HG02588 (cell line): ENCODE data around the gene WDR31.
A peak's percentile ranks its signal among the peaks of the same experiment; 100 is the strongest.
"Not testable (repeated sequence)": the region's sequence is repeated elsewhere in the genome, so short reads cannot be mapped to it uniquely, and the experiment has no call there.

Experiments used
- ATAC-seq: cut with Tn5 transposase; IDR thresholded peaks from one replicate; pipeline ENCODE4 v1.9.1; 2021; ENCODE audit warnings: mild to moderate bottlenecking, moderate library complexity; ENCODE audit not compliant: unreplicated experiment

Gene WDR31

DNA sequence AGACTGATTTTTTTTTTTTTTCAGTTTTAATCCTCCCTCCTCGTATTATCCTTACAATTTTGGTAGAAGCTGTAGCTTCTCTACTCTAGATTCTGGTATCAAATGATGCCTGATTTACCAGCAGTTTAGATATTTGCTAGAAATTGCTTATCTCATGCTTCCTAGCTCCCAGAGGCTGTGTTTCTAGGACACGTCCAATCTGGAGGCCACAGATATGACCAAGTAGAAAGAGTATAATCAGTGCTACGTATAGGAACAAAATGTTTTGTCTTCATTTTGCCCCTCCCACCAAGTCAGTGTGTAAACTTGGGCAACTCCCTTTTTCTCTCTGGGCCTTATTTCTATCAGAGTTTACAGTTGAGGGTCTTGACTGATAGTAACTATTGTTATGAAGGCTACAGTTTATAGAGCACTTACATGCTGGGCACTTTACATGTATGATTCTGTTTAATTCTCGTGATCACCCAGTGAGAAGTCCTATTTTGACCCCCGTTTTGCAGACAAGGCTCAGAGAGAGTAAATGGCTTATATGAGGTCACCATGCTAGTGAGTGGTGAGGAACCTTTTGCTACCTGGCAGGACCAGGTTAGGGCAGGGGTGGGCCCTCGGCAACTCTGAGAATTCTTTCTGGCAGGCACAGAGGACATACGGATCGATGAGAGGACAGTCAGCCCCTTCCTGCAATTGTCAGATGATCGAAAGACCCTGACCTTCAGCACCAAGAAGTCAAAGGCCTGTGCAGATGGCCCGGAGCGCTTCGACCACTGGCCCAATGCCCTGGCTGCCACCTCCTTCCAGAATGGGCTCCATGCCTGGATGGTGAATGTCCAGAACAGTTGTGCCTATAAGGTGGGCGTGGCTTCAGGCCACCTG lies 29.1 kb upstream of the WDR31 start:
- ATAC-seq: no peak

DNA sequence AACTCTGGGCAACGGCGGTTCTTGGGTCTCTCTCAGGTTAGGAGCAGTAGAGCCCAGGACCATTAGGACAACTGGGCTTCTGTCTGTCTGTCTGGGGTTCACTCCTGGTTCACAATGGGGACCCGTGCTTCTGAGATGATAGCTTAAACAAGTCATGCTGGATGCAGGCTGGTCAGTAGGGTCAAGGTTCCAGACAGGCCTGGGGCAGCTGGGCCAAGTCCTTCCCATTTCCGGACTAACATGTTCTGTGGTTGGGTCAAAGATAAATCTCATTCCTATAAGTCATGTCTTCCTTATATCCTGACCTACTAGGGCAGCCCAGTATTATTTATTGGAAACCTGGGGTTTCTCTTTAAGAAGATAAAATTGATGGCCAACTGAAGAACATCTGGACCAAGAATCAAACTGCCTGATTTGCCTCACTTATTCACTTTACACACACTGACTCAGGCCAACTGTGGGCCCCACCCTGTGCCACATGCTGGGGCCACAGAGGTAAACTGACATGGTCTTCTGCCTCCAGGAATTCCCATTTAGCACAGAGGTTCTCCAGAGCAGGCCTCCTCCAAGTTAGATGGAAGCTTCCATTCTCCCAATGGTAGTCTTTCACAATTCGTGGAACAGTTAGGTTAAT lies 28.4 kb upstream of the WDR31 start:
- ATAC-seq: no peak

DNA sequence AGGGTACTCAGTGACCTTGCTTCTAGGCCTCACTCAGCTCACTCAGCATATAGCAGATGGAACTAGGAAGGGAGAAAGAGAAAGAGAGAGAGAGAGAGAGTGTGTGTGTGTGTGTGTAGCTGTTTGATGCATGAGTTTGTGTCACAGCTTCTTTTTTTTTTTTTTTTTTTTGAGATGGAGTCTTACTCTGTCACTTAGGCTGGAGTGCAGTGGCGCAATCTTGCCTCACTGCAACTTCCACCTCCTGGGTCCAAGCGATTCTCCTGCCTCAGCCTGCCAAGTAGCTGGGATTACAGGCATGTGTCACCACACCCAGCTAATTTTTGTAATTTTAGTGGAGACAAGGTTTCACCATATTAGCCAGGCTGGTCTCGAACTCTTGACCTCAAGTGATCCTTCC lies 25.6 kb upstream of the WDR31 start:
- not testable (repeated sequence) for ATAC-seq

DNA sequence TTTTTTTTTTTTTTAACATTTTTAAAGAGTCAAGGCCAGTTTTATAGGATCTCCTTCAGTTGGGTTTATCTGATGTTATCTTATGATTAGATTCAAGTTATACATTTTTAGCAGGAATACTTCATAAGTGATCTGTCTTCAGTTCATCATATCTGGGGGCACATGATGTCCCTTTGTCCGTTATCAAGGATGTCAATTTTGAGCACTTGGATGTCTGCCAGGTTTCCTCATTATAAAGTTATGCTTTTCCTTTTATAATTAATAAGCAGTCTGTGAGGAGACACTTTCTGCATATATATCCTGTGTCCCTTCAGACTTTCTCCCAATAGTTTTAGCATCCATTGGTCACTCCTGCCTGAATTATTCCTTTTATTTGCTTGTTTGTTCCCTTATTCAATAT lies 24.9 kb upstream of the WDR31 start:
- no peak for ATAC-seq

DNA sequence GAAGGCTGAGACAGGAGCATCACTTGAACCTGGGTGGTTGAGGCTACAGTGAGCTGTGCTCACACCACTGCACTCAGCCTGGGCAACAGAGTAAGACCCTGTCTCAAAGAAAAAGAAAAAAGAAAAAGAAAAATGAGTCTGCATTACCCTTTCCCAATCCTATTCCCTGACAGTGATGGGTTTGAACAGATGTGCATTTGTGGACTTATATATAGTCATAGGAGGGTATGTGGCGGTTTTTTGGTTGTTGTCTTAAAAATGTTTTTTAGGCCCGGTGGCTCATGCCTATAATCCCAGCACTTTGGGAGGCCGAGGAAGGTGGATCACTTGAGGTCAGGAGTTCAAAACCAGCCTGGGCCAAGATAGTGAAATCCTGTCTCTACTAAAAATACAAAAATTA lies 23.3 kb upstream of the WDR31 start:
- no peak for ATAC-seq

DNA sequence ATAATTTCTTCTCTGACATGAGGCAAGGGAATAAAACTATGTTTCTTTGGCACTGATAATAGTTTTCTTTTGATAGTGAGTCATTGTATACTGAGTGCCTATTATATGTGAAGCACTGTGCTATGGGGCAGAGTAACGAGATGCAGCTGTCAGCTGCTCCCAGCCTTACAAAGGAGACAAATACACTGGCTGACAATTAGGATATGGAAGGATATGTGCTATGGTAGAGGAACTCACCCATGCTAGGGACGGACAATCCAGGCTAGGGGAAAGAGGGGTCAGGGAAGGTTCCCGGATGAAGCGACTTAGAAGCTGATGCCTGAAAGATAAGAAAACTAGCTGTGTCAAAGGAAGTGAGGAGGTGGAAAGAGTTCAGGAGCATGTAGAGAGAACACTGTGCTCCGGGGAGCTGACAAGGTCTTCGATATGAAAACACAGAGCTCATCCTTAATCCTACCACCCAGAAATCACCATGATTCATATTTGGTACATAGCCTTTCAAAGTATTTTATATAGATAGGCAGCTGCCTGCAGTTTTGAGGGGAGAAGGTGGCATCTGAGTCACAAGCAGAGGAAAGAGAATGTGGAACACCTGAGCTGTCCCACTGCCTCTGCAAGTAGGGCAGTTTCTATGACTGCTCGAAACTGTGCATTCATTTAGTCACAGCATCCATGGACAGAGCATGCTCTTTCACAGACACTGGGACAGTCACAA lies 21.4 kb upstream of the WDR31 start:
- no peak for ATAC-seq

DNA sequence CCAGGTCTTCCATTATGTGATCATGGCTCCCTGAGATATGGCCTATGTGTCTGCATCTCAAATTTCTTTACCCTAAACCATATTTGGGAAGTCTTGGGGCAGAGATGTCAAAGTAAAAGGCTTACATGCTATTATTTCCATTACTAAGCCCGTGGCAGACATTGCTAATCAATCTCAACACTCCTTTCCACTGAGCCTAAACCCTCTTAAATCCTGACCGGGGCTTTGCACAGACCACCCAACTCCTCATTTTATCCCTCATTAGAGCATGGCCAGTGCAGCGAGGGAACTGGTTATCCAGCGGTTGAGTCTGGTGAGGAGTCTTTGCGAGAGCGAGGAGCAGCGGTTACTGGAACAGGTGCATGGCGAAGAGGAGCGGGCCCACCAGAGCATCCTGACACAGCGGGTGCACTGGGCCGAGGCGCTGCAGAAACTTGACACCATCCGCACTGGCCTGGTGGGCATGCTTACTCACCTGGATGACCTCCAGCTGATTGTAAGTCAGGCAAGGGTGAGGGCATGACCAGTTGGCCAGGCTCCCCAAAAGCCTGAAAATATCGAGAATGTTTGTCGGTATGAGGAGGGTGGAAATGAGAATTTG lies 20.3 kb upstream of the WDR31 start:
- no peak for ATAC-seq

DNA sequence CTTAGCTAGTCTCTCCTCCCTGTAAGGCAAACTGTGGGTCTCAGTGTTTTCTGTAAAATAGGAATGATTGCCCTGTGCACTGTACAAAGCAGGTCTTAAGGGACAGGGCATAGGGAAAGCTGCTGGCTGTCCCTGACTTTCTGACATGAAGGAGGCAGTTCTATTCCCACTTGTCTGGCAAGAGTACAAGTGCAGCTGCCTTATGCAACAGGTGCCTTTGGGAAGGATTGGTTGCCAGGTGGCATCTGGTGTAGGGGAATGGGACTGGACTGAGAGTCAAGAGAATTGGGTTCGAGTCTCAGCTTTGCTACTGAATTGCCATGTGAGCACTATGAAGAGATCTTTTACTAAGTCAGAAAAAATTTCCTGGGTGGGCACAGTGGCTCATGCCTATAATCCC lies 19.3 kb upstream of the WDR31 start:
- no peak for ATAC-seq

DNA sequence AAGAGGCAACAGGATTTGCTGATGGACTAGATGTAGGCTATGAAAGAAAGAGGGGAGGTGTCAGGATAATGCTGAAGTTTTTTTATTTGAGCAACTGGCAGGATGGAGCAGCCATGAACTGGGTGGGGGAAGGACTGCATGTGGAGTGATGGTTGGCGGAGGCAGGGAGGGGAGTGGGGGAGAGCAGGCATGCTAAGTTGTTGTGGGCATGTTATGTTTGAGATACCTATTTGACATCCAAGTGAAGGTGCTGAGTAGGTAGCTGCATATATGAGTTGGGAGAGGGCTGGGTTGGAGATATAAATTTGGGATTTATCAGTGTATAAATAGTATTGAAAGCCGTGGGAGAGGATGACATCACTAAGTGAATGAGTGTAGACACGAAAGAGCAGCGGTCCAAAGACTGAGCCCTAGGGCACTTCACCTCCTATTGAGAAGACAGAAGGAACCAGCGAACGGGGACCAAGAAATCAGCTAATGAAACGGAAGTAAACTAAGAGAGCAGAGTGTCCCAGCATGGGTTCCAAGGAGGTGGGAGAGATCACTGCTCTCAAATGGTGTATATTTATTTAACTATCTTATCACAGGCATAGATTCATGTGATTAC lies 16.7 kb upstream of the WDR31 start:
- no peak for ATAC-seq

DNA sequence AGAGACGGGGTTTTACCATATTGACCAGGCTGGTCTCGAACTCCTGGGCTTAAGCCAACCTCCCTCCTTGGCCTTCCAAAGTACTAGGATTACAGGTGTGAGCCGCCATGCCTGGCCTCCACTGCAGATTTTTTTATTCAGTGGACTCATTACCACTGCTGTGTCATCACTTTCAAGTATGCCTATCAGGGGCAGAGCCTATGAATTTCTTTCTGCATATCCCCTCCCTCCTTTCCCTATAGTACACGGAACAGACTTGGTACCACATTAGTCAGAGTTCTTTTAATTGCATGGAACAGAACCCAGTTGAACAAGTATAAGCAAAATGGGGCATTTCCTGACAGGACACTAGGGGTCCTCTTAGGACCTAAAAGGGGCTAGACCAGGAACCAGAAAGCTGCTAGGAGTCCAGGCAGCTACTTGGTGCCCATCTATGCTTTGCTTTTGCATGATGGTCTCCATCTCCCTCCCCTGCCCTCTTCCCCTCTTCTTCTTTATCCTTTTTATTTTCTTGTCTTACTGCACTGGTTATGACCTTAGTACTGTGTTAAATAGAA lies 15.0 kb upstream of the WDR31 start:
- no peak for ATAC-seq

DNA sequence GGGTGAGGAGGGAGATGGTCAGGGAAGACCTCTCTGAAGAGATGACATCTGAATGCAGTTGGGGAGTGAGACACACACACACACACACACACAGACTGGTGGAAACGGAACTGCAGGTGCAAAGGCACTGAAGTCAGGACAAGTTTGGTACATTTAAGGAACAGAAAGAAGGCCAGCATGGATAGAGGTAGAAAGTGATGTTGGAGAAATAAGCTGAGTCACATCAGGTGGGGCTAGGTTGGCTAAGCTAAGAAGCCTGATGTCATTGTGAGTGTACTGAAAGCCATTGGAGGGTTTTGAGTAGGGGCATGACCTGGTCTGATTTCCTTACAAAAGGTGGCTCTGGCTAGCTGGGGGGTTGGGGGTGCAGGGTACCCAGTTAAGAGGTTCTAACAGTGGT lies 12.3 kb upstream of the WDR31 start:
- no peak for ATAC-seq

DNA sequence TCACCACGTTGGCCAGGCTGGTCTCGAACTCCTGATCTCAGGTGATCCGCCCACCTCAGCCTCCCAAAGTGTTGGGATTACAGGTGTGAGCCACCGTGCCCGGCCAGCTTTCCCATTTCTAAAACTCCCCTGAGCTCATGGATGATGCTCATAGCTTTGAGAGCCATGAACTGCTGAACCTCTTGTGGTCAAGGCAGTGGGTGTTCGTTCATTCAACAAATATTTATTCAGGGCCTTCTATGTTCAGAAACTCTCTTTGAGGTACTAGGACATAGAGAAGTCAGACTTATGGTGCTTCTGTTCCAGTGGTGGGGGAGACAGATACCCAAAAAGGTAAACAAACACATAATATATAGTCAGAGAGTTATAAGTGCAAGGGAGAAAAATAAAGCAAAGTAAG lies 11.9 kb upstream of the WDR31 start:
- no peak for ATAC-seq

DNA sequence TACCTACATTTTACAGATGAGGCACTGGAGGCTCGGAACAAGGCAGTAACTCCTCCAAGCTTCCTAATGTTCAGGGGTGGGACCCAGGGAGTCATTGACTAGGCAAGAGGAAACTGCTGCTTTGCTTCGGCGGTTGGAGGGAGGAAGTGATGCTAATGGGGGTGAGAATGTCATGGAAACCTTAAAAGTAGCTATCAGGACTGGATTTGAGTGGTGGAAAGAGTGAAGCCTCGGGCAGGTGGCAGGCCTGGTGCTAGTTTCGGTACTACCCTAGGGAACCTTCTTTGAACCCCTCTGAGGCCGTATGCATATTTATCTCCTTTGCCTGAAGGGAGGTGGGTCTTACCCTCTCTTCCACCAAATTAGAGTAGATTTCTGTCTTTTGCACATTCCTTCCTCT lies 10.9 kb upstream of the WDR31 start:
- no peak for ATAC-seq

DNA sequence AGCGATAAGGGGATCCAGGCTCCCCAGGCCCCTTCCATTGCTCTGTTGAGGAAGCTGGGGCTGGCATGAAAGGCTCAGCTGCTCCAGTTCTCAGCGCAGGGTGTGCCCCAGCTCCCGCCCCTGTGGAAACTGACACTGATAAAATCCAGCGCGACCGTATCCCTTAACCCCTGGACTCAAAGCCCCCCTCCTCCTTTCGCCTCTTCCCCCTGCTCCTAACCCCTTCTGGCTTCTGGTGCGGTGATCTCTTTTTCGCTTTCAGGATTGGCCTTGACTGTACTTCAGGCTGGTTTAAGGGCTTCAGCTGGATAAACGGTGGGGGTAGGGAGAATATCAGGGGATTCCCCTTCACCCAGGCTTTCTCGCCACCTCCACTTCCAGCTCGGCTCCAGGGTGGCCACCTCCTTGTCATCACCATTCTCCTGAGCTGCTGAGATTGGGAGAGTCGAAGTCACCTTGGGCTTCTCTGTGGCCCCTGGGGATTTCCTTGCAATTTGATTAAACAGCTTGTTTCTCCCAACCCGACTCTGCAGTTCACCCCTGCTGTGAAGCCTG lies 10.1 kb upstream of the WDR31 start:
- ATAC-seq: peak; percentile 5

DNA sequence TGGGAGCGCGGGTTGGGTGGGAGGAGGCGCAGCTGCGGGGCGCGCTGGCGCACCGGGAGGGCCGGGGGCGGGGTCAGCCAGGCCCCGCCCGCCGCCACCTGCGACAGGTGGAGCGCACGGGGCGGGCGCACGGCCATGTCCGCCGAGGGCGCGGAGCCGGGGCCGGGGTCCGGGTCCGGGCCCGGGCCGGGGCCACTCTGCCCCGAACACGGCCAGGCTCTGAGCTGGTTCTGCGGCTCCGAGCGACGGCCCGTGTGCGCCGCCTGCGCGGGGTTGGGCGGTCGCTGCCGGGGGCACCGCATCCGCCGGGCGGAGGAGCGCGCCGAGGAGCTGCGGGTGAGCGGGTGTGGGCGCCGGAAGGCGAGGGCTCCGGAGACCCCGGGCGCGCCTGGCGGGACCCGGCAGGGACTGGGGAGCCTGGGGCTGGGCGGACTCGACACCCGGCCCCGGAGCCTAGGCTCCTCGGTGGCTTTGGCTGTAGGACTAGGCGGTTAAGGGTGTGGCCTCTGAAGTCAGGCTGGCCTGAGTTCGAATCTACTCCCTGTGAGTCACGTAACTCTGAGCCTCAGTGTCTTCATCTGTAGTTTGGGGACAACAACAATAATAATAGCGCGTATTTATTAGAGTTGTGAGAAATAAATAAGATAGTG lies 9.5 kb upstream of the WDR31 start, which contains the start of gene BSPRY:
Gene BSPRY, plus strand, starts transcription at position 97 of the 650 bp plus-strand sequence. Its CDS starts 39 bp downstream, at position 136.
- ATAC-seq: peak; percentile 39

DNA sequence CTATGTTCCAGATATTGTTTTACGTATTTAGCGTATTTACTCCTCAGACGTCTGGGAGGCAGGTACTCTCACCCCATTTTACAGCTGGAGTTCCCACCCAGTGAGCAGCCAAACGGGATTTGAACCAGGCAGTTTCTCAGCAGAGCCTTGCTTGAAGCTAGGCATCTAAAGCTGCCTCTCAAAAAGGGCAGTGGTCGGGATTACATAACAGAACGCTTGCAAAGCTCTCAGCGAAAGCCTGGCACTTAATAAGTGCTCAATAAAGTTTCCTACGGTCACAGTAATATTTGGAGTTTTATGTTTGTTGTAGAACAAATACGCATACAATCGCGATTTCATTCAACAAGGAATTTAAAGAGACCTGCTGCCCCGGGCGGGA lies 9.0 kb upstream of the WDR31 start:
- ATAC-seq: no peak

DNA sequence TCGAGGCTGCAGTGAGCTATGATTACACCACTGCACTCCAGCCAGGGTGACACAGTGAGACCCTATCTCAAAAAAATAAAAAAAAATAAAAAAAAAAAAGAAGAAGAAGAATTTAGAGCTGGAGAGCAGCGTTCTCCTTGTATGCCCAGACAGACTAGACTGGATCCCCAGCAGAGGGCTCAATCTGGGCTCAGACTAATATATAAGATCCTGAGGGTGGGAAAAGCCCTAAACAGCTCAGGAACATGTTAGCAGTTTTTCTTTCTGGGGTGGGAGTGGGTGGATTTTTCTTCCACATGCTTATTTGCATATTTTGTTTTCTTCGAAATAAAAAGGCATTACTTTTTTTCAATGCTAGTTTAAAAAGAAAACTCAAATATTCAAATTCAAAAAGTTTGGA lies 8.4 kb upstream of the WDR31 start:
- ATAC-seq: no peak

DNA sequence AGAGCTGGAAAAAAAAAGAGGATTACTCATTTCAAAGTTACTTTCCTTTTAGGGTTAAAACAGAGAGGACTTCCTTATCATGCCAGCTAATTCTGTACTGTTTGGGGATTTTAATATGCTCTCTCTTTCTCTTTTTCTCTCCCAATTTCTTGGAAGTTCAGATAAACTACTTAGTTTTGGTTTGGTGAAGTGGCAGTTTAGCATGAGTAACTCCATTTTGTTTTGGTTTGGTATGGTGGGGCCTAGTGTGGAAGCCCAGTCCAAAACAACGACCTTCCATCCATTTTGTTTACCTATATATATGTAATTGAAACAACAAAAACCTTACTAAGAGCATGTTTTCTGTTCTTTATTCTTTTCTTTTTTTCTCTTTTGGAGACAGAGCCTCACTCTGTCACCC lies 5.6 kb upstream of the WDR31 start:
- ATAC-seq: no peak

DNA sequence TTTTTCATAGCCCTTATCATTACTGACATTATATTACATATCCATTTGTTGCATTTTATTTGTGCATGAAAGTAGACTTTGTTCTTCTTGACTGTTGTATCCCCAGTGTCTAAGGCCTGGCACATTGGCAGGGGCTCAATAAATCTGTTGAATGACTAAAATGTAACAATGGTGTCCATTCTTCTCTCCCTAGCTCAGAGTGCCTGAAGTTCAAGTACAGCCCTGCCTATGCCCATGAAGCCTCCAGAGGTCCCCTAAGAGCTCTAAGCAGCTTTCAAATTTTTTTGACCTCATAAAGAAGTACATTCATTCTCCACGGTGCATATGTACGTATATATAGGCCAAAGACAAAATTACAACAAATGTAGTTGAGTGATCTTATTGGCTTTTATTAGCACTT lies 5.1 kb upstream of the WDR31 start:
- no peak for ATAC-seq

DNA sequence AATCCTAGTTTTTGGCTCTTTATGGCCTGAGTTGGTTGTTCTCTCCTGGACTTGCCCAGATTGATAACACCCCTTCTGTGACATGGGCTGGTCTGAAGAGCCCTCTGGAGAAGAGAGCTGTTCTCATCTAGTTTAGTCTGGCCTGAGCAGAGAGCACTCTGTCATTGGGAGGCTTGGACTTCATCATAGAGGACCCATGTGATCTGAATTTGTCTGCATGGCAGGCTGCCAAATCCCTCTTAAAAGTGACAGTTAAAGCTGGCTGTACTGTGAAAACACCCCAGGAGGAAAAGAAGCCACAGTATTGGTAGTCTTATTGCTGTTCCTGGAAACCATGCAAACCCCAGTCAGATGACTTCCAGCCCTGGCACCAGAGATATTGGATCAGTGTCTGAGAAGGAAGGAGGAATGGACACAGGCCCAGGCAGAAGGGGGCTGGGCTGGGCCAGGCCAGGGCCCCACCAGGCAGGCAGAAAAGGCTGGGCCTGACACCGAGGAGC lies 3.7 kb upstream of the WDR31 start:
- ATAC-seq: no peak
